ENCODE results near the gene FBF1.
"Not testable (repeated sequence)": the region's sequence is repeated elsewhere in the genome, so short reads cannot be mapped to it uniquely, and the experiment has no call there.

DNA sequence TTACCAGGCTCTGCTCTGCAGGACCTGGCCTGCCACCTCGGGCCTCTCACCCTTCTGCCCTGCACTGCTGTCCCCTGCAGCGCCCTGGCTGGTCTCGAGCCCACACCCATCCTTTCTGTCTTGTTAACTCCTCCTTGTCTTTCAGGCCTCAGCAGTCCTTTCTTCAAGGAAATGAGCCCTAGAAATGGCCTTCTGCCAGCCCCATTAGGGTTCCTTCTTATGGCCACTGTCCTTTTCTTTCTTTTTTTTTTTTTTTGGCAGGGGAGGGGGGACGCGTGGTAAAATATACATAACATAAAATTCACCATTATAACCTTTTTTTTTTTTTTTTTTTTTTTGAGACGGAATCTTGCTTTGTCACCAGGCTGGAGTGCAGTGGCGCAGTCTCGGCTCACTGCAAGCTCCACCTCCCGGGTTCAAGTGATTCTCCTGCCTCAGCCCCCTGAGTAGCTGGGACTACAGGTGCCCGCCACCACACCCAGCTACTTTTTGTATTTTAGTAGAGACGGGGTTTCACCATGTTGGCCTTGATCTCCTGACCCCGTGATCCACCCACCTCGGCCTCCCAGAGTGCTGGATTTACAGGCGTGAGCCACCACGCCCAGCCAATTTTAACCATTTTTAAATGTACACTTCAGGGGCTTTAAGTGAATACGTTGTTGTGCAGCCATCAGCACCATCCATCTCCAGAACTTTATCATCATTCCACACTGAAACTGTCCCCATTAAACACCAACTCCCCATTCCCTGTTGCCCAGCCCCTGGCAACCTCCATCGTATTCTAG, 75.2 kb downstream of the FBF1 start:
- TF ChIP-seq, protein P1, sequence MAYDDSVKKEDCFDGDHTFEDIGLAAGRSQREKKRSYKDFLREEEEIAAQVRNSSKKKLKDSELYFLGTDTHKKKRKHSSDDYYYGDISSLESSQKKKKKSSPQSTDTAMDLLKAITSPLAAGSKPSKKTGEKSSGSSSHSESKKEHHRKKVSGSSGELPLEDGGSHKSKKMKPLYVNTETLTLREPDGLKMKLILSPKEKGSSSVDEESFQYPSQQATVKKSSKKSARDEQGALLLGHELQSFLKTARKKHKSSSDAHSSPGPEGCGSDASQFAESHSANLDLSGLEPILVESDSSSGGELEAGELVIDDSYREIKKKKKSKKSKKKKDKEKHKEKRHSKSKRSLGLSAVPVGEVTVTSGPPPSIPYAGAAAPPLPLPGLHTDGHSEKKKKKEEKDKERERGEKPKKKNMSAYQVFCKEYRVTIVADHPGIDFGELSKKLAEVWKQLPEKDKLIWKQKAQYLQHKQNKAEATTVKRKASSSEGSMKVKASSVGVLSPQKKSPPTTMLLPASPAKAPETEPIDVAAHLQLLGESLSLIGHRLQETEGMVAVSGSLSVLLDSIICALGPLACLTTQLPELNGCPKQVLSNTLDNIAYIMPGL (CRISPR knock-in tag; IDR thresholded peaks at IDR 0.05), result not testable (repeated sequence)
- TF ChIP-seq JUND (IDR thresholded peaks at IDR 0.05; ENCODE audit: borderline replicate concordance, low read depth, low read length); JUND (tag; IDR thresholded peaks at IDR 0.05; ENCODE audit: borderline replicate concordance, low read depth, low read length): not testable (repeated sequence)
